Endothelial cell of umbilical vein (primary cell): Measurements from ENCODE around the gene ENDOD1. TPM values are rescaled to one million over a fixed set of nuclear protein-coding genes. Genes with fewer than 3 reads are reported as not detected.

Experiments
- BruUV-seq: library from RNA; stranded (reverse); fragments of 400-500 nt; replicated peaks from 2 replicates; lab custom pipeline; 2021; lab: Mats Ljungman, UMichigan
- CTCF ChIA-PET: fragments of 300-600, 350-600 bp; sonication (Branson Sonifier 250); formaldehyde crosslinking; loops from one replicate; lab custom pipeline; 2021; ENCODE audit warnings: antibody characterized with exemption, inconsistent platforms; lab: Charles Lee
- POLR2A ChIA-PET: fragments of 300-600, 350-600 bp; sonication (Branson Sonifier 250); formaldehyde crosslinking; loops from one replicate; lab custom pipeline; 2021; ENCODE audit warnings: antibody characterized with exemption, inconsistent platforms; lab: Charles Lee
- DNase-seq: peaks from one replicate; pipeline ENCODE4 v3.0.0-alpha.2; 2011; ENCODE audit warnings: low read depth, low spot score
- FAIRE-seq: peaks from 2 replicates; lab custom pipeline; 2011; peaks lifted over from hg19 to GRCh38; lab: Jason Lieb, UNC
- H2AFZ ChIP-seq: 2 replicates; pipeline ENCODE4 v1.6.0; 2012; ENCODE audit warnings: low read depth, low read length, control low read depth, inconsistent platforms
- H3K27ac ChIP-seq: 2 replicates; pipeline ENCODE4 v1.5.1; 2011; ENCODE audit warnings: low read depth, mild to moderate bottlenecking, control low read depth, low read length, moderate library complexity; ENCODE audit not compliant: insufficient read depth
- H3K27me3 ChIP-seq, 2 experiments: 2 replicates each; pipeline versions ENCODE4 v1.6.0 to v1.6.1; 2011; ENCODE audit warnings: low read length in 2 of 2, mixed read lengths in 1 of 2; ENCODE audit not compliant: control insufficient read depth in 2 of 2, insufficient read depth in 2 of 2
- H3K36me3 ChIP-seq, 2 experiments: 2 replicates in 1 of 2; 3 replicates in 1 of 2; pipeline ENCODE4 v1.5.1; 2011; ENCODE audit warnings: low read length in 2 of 2, mild to moderate bottlenecking in 1 of 2, moderate library complexity in 1 of 2; ENCODE audit not compliant: control insufficient read depth in 2 of 2, insufficient read depth in 2 of 2; ENCODE audit errors: extremely low read depth in 1 of 2
- H3K4me1 ChIP-seq: 3 replicates; pipeline ENCODE4 v1.5.1; 2011; ENCODE audit warnings: mild to moderate bottlenecking, low read length; ENCODE audit not compliant: control insufficient read depth, insufficient read depth; ENCODE audit errors: extremely low read depth
- H3K4me2 ChIP-seq: 2 replicates; pipeline ENCODE4 v1.6.1; 2011; ENCODE audit warnings: low read length, control low read depth, mixed read lengths; ENCODE audit not compliant: insufficient read depth
- H3K4me3 ChIP-seq, 3 experiments: fragments of 200-600 bp in 1 of 3; sonication (generic), shearing (Covaris generic) in 1 of 3; replicated peaks in 1 of 3; 2 replicates each; pipeline ENCODE4 v1.5.1; 2011 to 2016; ENCODE audit warnings: control low read depth in 3 of 3, low read length in 3 of 3, mild to moderate bottlenecking in 2 of 3, inconsistent platforms in 1 of 3, low read depth in 1 of 3, moderate library complexity in 1 of 3; ENCODE audit not compliant: insufficient read depth in 1 of 3
- H3K79me2 ChIP-seq: 2 replicates; pipeline ENCODE4 v1.6.0; 2012; ENCODE audit warnings: low read length, inconsistent platforms; ENCODE audit not compliant: control insufficient read depth, insufficient read depth
- H3K9ac ChIP-seq: replicated peaks from 2 replicates; pipeline ENCODE3; 2011; ENCODE audit warnings: low read length, control low read depth; ENCODE audit not compliant: insufficient read depth; ENCODE audit errors: extremely low read depth
- H3K9me1 ChIP-seq: replicated peaks from 3 replicates; pipeline ENCODE4 v1.6.0; 2011; ENCODE audit warnings: mild to moderate bottlenecking, low read length; ENCODE audit not compliant: control insufficient read depth, insufficient read depth; ENCODE audit errors: extremely low read depth
- H3K9me3 ChIP-seq: replicated peaks from 2 replicates; pipeline ENCODE4 v1.5.1; 2012; ENCODE audit warnings: low read length, inconsistent platforms; ENCODE audit not compliant: control insufficient read depth, insufficient read depth
- H4K20me1 ChIP-seq: replicated peaks from 2 replicates; pipeline ENCODE3; 2011; ENCODE audit warnings: mild to moderate bottlenecking, low read length; ENCODE audit not compliant: control insufficient read depth, insufficient read depth; ENCODE audit errors: extremely low read depth
- EZH2 ChIP-seq: IDR thresholded peaks from 2 replicates; pipeline ENCODE4 v1.6.1; 2012; ENCODE audit warnings: borderline replicate concordance, low read depth, mild to moderate bottlenecking, moderate library complexity, low read length, inconsistent platforms; ENCODE audit not compliant: severe bottlenecking
- FOS ChIP-seq: IDR thresholded peaks from 2 replicates; pipeline ENCODE4 v1.6.1; 2011; ENCODE audit warnings: mild to moderate bottlenecking, low read length, moderate library complexity, borderline replicate concordance; ENCODE audit not compliant: insufficient read depth
- GATA2 ChIP-seq: IDR thresholded peaks from 2 replicates; pipeline ENCODE4 v1.7.0; 2011; ENCODE audit warnings: low read depth, mild to moderate bottlenecking, moderate library complexity, mixed read lengths, low read length; ENCODE audit not compliant: insufficient read length, insufficient read depth
- JUN ChIP-seq: IDR thresholded peaks from 2 replicates; pipeline ENCODE4 v1.6.1; 2011; ENCODE audit warnings: borderline replicate concordance, low read depth; ENCODE audit not compliant: insufficient read length, insufficient read depth
- MYC ChIP-seq: IDR thresholded peaks from one replicate; pipeline ENCODE4 v1.6.1; 2011; ENCODE audit warnings: mild to moderate bottlenecking, low read depth, low read length
- POLR2A ChIP-seq: IDR thresholded peaks from 2 replicates; pipeline ENCODE4 v1.6.1; 2012; ENCODE audit warnings: low read depth, mild to moderate bottlenecking, control low read depth, low read length
- POLR2AphosphoS5 ChIP-seq: IDR thresholded peaks from 2 replicates; pipeline ENCODE4 v1.6.1; 2012; ENCODE audit warnings: low read depth, mild to moderate bottlenecking, control low read depth, low read length, moderate library complexity; ENCODE audit not compliant: insufficient read depth
- dilution Hi-C: fragments of 300-500 bp; cut with MboI; formaldehyde crosslinking; loops from one replicate; pipeline ENCODE4 v1.15.0; 2019; ENCODE audit warnings: low sequenced_read_pairs; ENCODE audit not compliant: extremely low pct_ligation_motif_present
- intact Hi-C: fragments of 100-400 bp; cut with micrococcal nuclease; formaldehyde crosslinking; loops from one replicate; pipeline ENCODE4 v1.10.0; 2022
- polyA plus RNA-seq, 4 experiments: library from polyadenylated mRNA; depleted of rRNA in 3 of 4; stranded (reverse) in 3 of 4; unstranded in 1 of 4; fragments of >200 nt; gene quantifications; 2 replicates each; pipeline versions ENCODE4 v1.2.1 to v1.2.3, GENCODE V29; 2011 to 2012; ENCODE audit warnings: missing spikeins in 1 of 4
- total RNA-seq: library from RNA; stranded (reverse); gene quantifications from 2 replicates; pipeline ENCODE4 v1.2.3, GENCODE V29; 2021
- TF ChIP-seq, protein P1 (sequence below), 2 donors: IDR thresholded peaks; 1 replicate in 1 of 2; 2 replicates in 1 of 2; pipeline ENCODE4 v1.5.1; 2011; ENCODE audit warnings: low read length in 2 of 2, mild to moderate bottlenecking in 2 of 2, moderate library complexity in 2 of 2, control low read depth in 1 of 2, inconsistent platforms in 1 of 2, low read depth in 1 of 2; ENCODE audit not compliant: insufficient read depth in 1 of 2; ENCODE audit errors: extremely low read depth in 1 of 2
- TF ChIP-seq, protein P2 (sequence below): IDR thresholded peaks from 2 replicates; pipeline ENCODE4 v1.6.1; 2011; ENCODE audit not compliant: insufficient read depth, insufficient read length

The ENDOD1 gene
- total and polyA plus RNA-seq, 2 donors (not counting 3 experiments of a cell fraction or from before 2014, with no cell fraction given) = 10.5 to 20.5 TPM

DNA sequence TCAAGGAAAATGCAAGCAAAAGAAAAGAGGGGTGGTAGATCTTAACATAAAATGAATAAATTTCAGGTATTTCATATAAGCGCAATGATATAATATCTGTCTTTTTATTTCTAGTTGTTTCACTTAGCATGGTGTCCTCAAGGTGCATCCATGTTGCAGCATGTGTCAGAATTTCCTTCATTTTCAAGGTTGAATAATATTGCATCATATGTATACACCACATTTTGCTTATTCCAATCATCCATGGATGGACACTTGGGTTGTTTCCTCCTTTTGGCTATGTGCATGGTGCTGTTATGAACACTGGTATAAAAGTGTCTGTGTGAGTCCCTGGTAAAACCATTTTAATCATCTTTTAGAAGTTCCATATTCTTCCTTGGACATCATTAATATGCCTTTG is 47.4 kb upstream of the ENDOD1 start:
- ChIA-PET CTCF (no interaction called here), POLR2A (no interaction called here)
- Histone ChIP-seq H3K4me1 (no peaks in the 10 kb centered on the region), H3K9me3 (no peaks in the 10 kb centered on the region), H3K79me2 (no peaks in the 10 kb centered on the region), H3K4me2 (no peak overlapping the region), H3K36me3 (no peaks in the 10 kb centered on the region), H2AFZ (no peak overlapping the region), H4K20me1 (no peaks in the 10 kb centered on the region), H3K9ac (no peak overlapping the region), H3K4me3 (no peak overlapping the region), H3K9me1 (no peaks in the 10 kb centered on the region), H3K27ac (no peak overlapping the region), H3K27me3 (peaks cover 13 to 30% of the 10 kb centered on the region in 2 experiments)
- intact Hi-C loops (no loop called here), dilution Hi-C loops (no loop called here)
- FAIRE-seq (no peak), DNase-seq (no peak)
- TF ChIP-seq POLR2A = no peak
- TF ChIP-seq FOS = no peak
- TF ChIP-seq EZH2 = no peak
- TF ChIP-seq, protein P1, sequence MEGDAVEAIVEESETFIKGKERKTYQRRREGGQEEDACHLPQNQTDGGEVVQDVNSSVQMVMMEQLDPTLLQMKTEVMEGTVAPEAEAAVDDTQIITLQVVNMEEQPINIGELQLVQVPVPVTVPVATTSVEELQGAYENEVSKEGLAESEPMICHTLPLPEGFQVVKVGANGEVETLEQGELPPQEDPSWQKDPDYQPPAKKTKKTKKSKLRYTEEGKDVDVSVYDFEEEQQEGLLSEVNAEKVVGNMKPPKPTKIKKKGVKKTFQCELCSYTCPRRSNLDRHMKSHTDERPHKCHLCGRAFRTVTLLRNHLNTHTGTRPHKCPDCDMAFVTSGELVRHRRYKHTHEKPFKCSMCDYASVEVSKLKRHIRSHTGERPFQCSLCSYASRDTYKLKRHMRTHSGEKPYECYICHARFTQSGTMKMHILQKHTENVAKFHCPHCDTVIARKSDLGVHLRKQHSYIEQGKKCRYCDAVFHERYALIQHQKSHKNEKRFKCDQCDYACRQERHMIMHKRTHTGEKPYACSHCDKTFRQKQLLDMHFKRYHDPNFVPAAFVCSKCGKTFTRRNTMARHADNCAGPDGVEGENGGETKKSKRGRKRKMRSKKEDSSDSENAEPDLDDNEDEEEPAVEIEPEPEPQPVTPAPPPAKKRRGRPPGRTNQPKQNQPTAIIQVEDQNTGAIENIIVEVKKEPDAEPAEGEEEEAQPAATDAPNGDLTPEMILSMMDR (IDR thresholded peaks at IDR 0.05; ENCODE audit: extremely low read depth in 1 of 2, insufficient read depth in 1 of 2, low read depth in 1 of 2, low read length in 2 of 2) = no peak
- no peak for TF ChIP-seq MYC
- TF ChIP-seq, protein P2, sequence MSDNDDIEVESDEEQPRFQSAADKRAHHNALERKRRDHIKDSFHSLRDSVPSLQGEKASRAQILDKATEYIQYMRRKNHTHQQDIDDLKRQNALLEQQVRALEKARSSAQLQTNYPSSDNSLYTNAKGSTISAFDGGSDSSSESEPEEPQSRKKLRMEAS = no peak
- TF ChIP-seq POLR2AphosphoS5 = no peak
- TF ChIP-seq JUN = no peak
- no peak for TF ChIP-seq GATA2
- no TSS peak for BruUV-seq
